Smooth muscle cell (in vitro differentiated cells): Measurements from ENCODE around the gene AKAP8. TPM values are rescaled to one million over a fixed set of nuclear protein-coding genes. Genes with fewer than 3 reads are reported as not detected.

ENCODE experiments used
- DNase-seq: peaks from one replicate; lab custom pipeline; 2025; ENCODE audit not compliant: unreplicated experiment; lab: John Stamatoyannopoulos, UW
- H2AFZ ChIP-seq: fragments of 200-600 bp; sonication (generic); 2 replicates; pipeline ENCODE4 v1.6.0; 2016; ENCODE audit warnings: antibody characterized with exemption, low read depth, mild to moderate bottlenecking
- H3F3A ChIP-seq: fragments of 200-600 bp; sonication (generic); 2 replicates; pipeline ENCODE4 v1.6.0; 2017; ENCODE audit warnings: antibody characterized with exemption, low read depth
- H3K27ac ChIP-seq: fragments of 200-600 bp; sonication (generic); 2 replicates; pipeline ENCODE4 v1.5.1; 2016; ENCODE audit warnings: low read depth, mild to moderate bottlenecking
- H3K27me3 ChIP-seq: fragments of 200-600 bp; sonication (generic); 2 replicates; pipeline ENCODE4 v1.6.1; 2016; ENCODE audit warnings: low read depth, mild to moderate bottlenecking
- H3K36me3 ChIP-seq: fragments of 200-600 bp; sonication (generic); 2 replicates; pipeline ENCODE4 v1.5.1; 2016; ENCODE audit warnings: low read depth
- H3K4me1 ChIP-seq: fragments of 200-600 bp; sonication (generic); 2 replicates; pipeline ENCODE4 v1.5.1; 2016; ENCODE audit warnings: low read depth
- H3K4me2 ChIP-seq: fragments of 200-600 bp; sonication (generic); 2 replicates; pipeline ENCODE4 v1.6.0; 2016; ENCODE audit warnings: mild to moderate bottlenecking
- H3K4me3 ChIP-seq: fragments of 200-600 bp; sonication (generic); 2 replicates; pipeline ENCODE4 v1.5.1; 2016; ENCODE audit warnings: mild to moderate bottlenecking
- H3K79me2 ChIP-seq: fragments of 200-600 bp; sonication (generic); 2 replicates; pipeline ENCODE4 v1.6.0; 2016; ENCODE audit warnings: low read depth, mild to moderate bottlenecking
- H3K9ac ChIP-seq: fragments of 200-600 bp; sonication (generic); 2 replicates; pipeline ENCODE4 v1.6.0; 2016; ENCODE audit warnings: low read depth
- H3K9me3 ChIP-seq: fragments of 200-600 bp; sonication (generic); replicated peaks from 2 replicates; pipeline ENCODE4 v1.5.1; 2016; ENCODE audit warnings: low read depth
- H4K20me1 ChIP-seq: fragments of 200-600 bp; sonication (generic); 2 replicates; pipeline ENCODE4 v1.6.0; 2016; ENCODE audit warnings: low read depth
- CTCF ChIP-seq: fragments of 200-600 bp; sonication (generic); IDR thresholded peaks from 2 replicates; pipeline ENCODE4 v1.5.1; 2017; ENCODE audit warnings: borderline replicate concordance, mild to moderate bottlenecking, antibody characterized with exemption; ENCODE audit not compliant: insufficient read depth, poor library complexity, severe bottlenecking
- WGBS: methylation state at CpG from one replicate; pipeline ENCODE4 v1.1.7; 2016; ENCODE audit warnings: low lambda C conversion rate; 5-methylcytosine and 5-hydroxymethylcytosine counted together
- polyA plus RNA-seq: library from polyadenylated mRNA; unstranded; fragments of >200 nt; fragmentation: Nextera tagmentation; extraction: Ambion mirVana; gene quantifications from 2 replicates; pipeline ENCODE4 v1.2.1, GENCODE V29; 2016
- small RNA-seq: library from RNA; depleted of rRNA; stranded (forward); fragments of <200 nt; gene quantifications from one replicate; pipeline ENCODE3, GENCODE V24; 2014
- total RNA-seq: library from RNA; depleted of rRNA; stranded (reverse); fragments of >200 nt; gene quantifications from 2 replicates; pipeline ENCODE4 v1.2.3, GENCODE V29; 2014

AKAP8 gene
- total and polyA plus RNA-seq, 2 experiments from 2014 or later: 12.0 to 19.1 TPM

DNA sequence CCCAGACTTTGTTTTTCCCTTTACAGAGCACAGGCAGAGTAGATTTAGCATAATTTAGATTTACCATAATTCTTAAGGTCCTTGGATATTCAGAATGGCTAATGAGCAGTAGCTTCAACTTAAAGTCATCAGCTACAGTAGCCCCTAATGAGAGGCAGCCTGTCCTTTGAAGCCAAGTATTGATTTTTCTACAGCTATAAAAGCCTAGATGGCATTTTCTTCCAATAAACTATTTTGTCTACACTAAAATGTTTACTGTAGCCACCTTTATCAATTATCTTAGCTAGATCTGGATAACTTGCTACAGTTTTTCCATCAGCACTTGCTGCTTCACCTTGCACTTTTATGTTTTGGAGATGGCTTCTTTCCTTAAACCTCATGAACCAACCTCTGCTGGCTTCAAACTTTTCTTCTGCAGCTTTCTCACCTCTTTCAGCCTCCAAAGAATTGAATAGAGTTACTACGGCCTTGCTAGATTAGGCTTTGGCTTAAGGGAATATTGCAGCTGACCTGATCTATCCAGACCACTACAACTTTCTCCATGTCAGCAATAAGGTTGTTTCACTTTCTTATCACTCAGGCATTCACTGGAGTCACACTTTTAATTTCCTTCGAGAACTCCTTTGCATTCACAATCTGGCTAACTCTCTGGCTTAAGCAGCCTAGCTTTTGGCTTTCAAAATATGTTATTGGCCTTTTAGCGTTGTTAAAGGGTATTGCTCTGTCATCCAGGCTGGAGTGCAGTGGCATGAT is 73.8 kb downstream of the AKAP8 start:
- no peak for TF ChIP-seq CTCF
- no peak for DNase-seq
- Histone ChIP-seq H3K4me3 (no peak overlapping the region), H4K20me1 (peaks cover 100% of the 10 kb centered on the region), H3K9ac (no peak overlapping the region), H3K4me2 (no peak overlapping the region), H3K27me3 (no peaks in the 10 kb centered on the region), H3K9me3 (no peaks in the 10 kb centered on the region), H3K36me3 (no peaks in the 10 kb centered on the region), H3K4me1 (no peaks in the 10 kb centered on the region), H3F3A (peaks cover 15% of the 10 kb centered on the region), H3K79me2 (peaks cover 100% of the 10 kb centered on the region), H2AFZ (no peak overlapping the region), H3K27ac (no peak overlapping the region)
- 89% methylated on average over 3 of the region's 3 CpGs for WGBS

DNA sequence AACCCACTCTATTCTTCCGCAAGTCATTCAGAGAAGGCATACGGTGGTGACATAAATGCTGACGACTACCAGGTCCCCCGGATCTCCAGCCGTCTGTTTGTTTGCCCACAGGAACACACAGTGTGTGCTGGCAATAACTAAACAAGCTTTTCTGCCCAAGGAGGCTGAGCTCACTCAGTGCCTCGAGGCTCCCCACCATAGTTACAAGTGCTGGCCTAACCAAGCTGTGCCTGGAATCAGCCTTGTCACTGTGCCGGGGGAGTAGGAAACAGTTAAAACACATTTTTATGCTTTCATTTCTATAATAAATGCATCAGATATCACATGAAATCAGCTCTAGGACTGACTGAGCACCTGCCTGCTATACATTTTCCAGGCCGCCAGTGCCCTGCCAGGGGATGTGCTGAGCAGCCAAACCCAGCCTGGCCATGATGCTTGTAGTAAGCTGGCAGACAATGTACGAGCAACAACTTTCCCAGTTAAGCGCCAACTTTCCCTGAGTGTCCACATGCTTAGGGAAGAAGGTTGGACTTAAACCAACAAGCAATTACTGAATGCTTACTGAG is 75.4 kb downstream of the AKAP8 start:
- Histone ChIP-seq H3K79me2 (peaks cover 100% of the 10 kb centered on the region), H3K9ac (peak overlapping the region; percentile 19), H3K4me3 (no peak overlapping the region), H4K20me1 (peaks cover 100% of the 10 kb centered on the region), H3K4me2 (peak overlapping the region; percentile 56), H3K4me1 (peaks cover 2% of the 10 kb centered on the region), H3K27me3 (no peaks in the 10 kb centered on the region), H3K27ac (peak overlapping the region; percentile 70), H3F3A (peaks cover 14% of the 10 kb centered on the region), H3K9me3 (no peaks in the 10 kb centered on the region), H2AFZ (no peak overlapping the region), H3K36me3 (no peaks in the 10 kb centered on the region)
- WGBS: 37% methylated on average over 10 of the region's 10 CpGs
- DNase-seq: no peak
- no peak for TF ChIP-seq CTCF

Small RNAs within 50 kb of the gene (small RNA-seq; reads per million reads assigned to genes)
- gene AC005776.1: 0.34 reads per million, percentile 9 among the genes with 10 or more reads in this experiment

Other genes starting within 250 kb of the AKAP8 start
- 56.6 and 72.0 TPM in 2 replicates for gene NOTCH3, start 178.8 kb downstream of the AKAP8 start, total RNA-seq
- 92.5 and 122 TPM in 2 replicates for gene NOTCH3, start 178.8 kb downstream of the AKAP8 start, polyA plus RNA-seq
- 3.6 and 4.0 TPM in 2 replicates for gene EPHX3, start 147.3 kb downstream of the AKAP8 start, total RNA-seq
- 3.1 and 10.3 TPM in 2 replicates for gene EPHX3, start 147.3 kb downstream of the AKAP8 start, polyA plus RNA-seq
- gene BRD4, start 47.2 kb downstream of the AKAP8 start, total RNA-seq: 16.1 and 24.1 TPM in 2 replicates
- 102 and 105 TPM in 2 replicates for gene BRD4, start 47.2 kb downstream of the AKAP8 start, polyA plus RNA-seq
- gene AKAP8L, start 39.2 kb upstream of the AKAP8 start, total RNA-seq: 61.9 and 92.0 TPM in 2 replicates
- 93.9 and 105 TPM in 2 replicates for gene AKAP8L, start 39.2 kb upstream of the AKAP8 start, polyA plus RNA-seq
- gene WIZ, start 70.2 kb upstream of the AKAP8 start, total RNA-seq: 13.5 and 23.1 TPM in 2 replicates
- 40.5 and 41.5 TPM in 2 replicates for gene WIZ, start 70.2 kb upstream of the AKAP8 start, polyA plus RNA-seq
- not detected in 2 replicates for gene RASAL3, start 84.8 kb upstream of the AKAP8 start, total RNA-seq
- gene RASAL3, start 84.8 kb upstream of the AKAP8 start, polyA plus RNA-seq: 0.24 TPM in 1 of 2 replicates, not detected in the other
- not detected in 2 replicates for gene PGLYRP2, start 99.7 kb upstream of the AKAP8 start, total RNA-seq
- gene PGLYRP2, start 99.7 kb upstream of the AKAP8 start, polyA plus RNA-seq: not detected in 2 replicates
- not detected in 2 replicates for gene CYP4F22, start 128.7 kb upstream of the AKAP8 start, total RNA-seq
- not detected in 2 replicates for gene CYP4F22, start 128.7 kb upstream of the AKAP8 start, polyA plus RNA-seq
- gene CYP4F8, start 235.4 kb upstream of the AKAP8 start, total RNA-seq: not detected in 2 replicates
- gene CYP4F8, start 235.4 kb upstream of the AKAP8 start, polyA plus RNA-seq: not detected in 2 replicates